Neural cell (in vitro differentiated cells): ENCODE results near the gene TNMD.

Experiments used
- CTCF ChIP-seq: fragments of 450-650 bp; IDR thresholded peaks from 2 replicates; pipeline ENCODE4 v1.5.1; 2014; ENCODE audit warnings: antibody characterized with exemption, mild to moderate bottlenecking, moderate library complexity; ENCODE audit not compliant: poor library complexity, severe bottlenecking
- EZH2 ChIP-seq: fragments of 200-600, 300-800 bp; shearing (Covaris generic), sonication (generic); IDR thresholded peaks from 2 replicates; pipeline ENCODE4 v1.6.1; 2014; ENCODE audit warnings: antibody characterized with exemption, low read length, borderline replicate concordance, mild to moderate bottlenecking; ENCODE audit not compliant: insufficient read depth, poor library complexity, severe bottlenecking
- POLR2AphosphoS5 ChIP-seq: IDR thresholded peaks from 2 replicates; pipeline ENCODE4 v1.6.1; 2012

- TF ChIP-seq POLR2AphosphoS5 (no peak), EZH2 (no peak), CTCF (no peak)
Observed at GRCh38 chrX:100606753-100607152, 22.0 kb downstream of the TNMD start.
